Measurements from ENCODE around the gene GPR183. TPM values are rescaled to one million over a fixed set of nuclear protein-coding genes. Genes with fewer than 3 reads are reported as not detected.
"Not testable (repeated sequence)": the region's sequence is repeated elsewhere in the genome, so short reads cannot be mapped to it uniquely, and the experiment has no call there.

GPR183 gene
- total RNA-seq, 1 experiment from 2014 or later: 0.30 TPM

- DNase-seq (ENCODE audit: low read depth, low spot score) (no peak), ATAC-seq (no peak)
- Histone ChIP-seq H3K4me2 (ENCODE audit: low read length) (no peak overlapping the region), H3K9me2 (ENCODE audit: insufficient read depth) (no peaks in the 10 kb centered on the region), H3K27ac (ENCODE audit: low read depth, low read length) (no peak overlapping the region), H3K4me3 (replicated peaks in 1 of 2; ENCODE audit: low read depth in 1 of 2, low read length in 2 of 2) (no peak overlapping the region), H3K27me3 (ENCODE audit: insufficient read depth, low read length) (no peaks in the 10 kb centered on the region), H3K9me3 (ENCODE audit: control insufficient read depth in 1 of 2, insufficient read depth in 1 of 2, low read depth in 1 of 2, low read length in 2 of 2) (no peaks in the 10 kb centered on the region), H2AFZ (ENCODE audit: low read depth, low read length, poor library complexity, severe bottlenecking) (no peak overlapping the region), H3K79me2 (ENCODE audit: insufficient read depth, low read length) (peaks cover 18% of the 10 kb centered on the region; the same call in 1 of the 2 replicates), H3K36me3 (ENCODE audit: control insufficient read depth in 1 of 2, insufficient read depth in 2 of 2, low read length in 2 of 2) (peaks cover 0 to 3% of the 10 kb centered on the region in 2 experiments; a peak in 2 of 4 replicates), H3K4me1 (ENCODE audit: control insufficient read depth in 1 of 2, insufficient read depth in 2 of 2, low read length in 2 of 2) (no peaks in the 10 kb centered on the region), H3K9ac (ENCODE audit: low read length) (no peak overlapping the region), H4K20me1 (ENCODE audit: insufficient read depth) (peaks cover 4% of the 10 kb centered on the region)
- CTCF ChIA-PET: no interaction called here
- intact Hi-C loops (cut with micrococcal nuclease): no loop called here
- TF ChIP-seq POLR2A (IDR thresholded peaks at IDR 0.05; ENCODE audit: borderline replicate concordance, extremely low read depth, insufficient read depth, insufficient read length) (no peak), EGR1 (IDR thresholded peaks at IDR 0.05; ENCODE audit: low read depth) (no peak), FOSL1 (IDR thresholded peaks at IDR 0.05; ENCODE audit: low read depth) (no peak), YY1 (IDR thresholded peaks at IDR 0.05; ENCODE audit: extremely low read depth, insufficient replicate concordance, low read depth, low read length) (no peak), EZH2 (IDR thresholded peaks at IDR 0.05) (no peak), RAD21 (IDR thresholded peaks at IDR 0.05; ENCODE audit: low read depth) (no peak), CBX3 (IDR thresholded peaks at IDR 0.05; ENCODE audit: low read depth) (no peak), TCF7L2 (IDR thresholded peaks at IDR 0.05; ENCODE audit: borderline replicate concordance, extremely low read depth, insufficient read depth, insufficient read length) (no peak), CTCF (IDR thresholded peaks at IDR 0.05 in 2 of 3, conservative IDR thresholded peaks at IDR 0.05 in 1 of 3; ENCODE audit: borderline replicate concordance in 1 of 3, insufficient read depth in 1 of 3, low read depth in 2 of 3, low read length in 2 of 3) (no peak), CEBPB (IDR thresholded peaks at IDR 0.05; ENCODE audit: low read depth) (no peak), ZFX (IDR thresholded peaks at IDR 0.05) (no peak), ATF3 (IDR thresholded peaks at IDR 0.05) (no peak), SIN3A (IDR thresholded peaks at IDR 0.05; ENCODE audit: low read depth) (no peak), SRF (IDR thresholded peaks at IDR 0.05; ENCODE audit: low read depth) (no peak), JUND (IDR thresholded peaks at IDR 0.05) (no peak), ZNF274 (IDR thresholded peaks at IDR 0.05; ENCODE audit: low read depth, low read length) (no peak), EZH2phosphoT487 (IDR thresholded peaks at IDR 0.05; ENCODE audit: borderline replicate concordance) (no peak)
- RAD21 ChIA-PET (ENCODE audit: low non-redundant PET in 1 of 2, low total read pairs in 2 of 2, uncharacterized antibody in 2 of 2, unreplicated experiment in 2 of 2): no interaction called here
- BruUV-seq (replicated peaks): no TSS peak
- POLR2A ChIA-PET: no interaction called here
These were observed 56.0 kb downstream of the GPR183 start for GRCh38 chr13:99250982-99251825.

GRCh38 chr13:99249606-99250005, 57.6 kb downstream of the GPR183 start:
- H3K27me3 ChIP-seq (ENCODE audit: insufficient read depth, low read length); DNase-seq (ENCODE audit: low read depth, low spot score); H3K9me3 ChIP-seq (ENCODE audit: control insufficient read depth in 1 of 2, insufficient read depth in 1 of 2, low read depth in 1 of 2, low read length in 2 of 2); ATAC-seq; BruUV-seq (replicated peaks); RAD21 ChIA-PET (ENCODE audit: low non-redundant PET in 1 of 2, low total read pairs in 2 of 2, uncharacterized antibody in 2 of 2, unreplicated experiment in 2 of 2); H3K9ac ChIP-seq (ENCODE audit: low read length); H3K36me3 ChIP-seq (ENCODE audit: control insufficient read depth in 1 of 2, insufficient read depth in 2 of 2, low read length in 2 of 2); H3K4me1 ChIP-seq (ENCODE audit: control insufficient read depth in 1 of 2, insufficient read depth in 2 of 2, low read length in 2 of 2); H3K4me3 ChIP-seq (replicated peaks in 1 of 2; ENCODE audit: low read depth in 1 of 2, low read length in 2 of 2); POLR2A ChIA-PET; H4K20me1 ChIP-seq (ENCODE audit: insufficient read depth); intact Hi-C loops (cut with micrococcal nuclease); H2AFZ ChIP-seq (ENCODE audit: low read depth, low read length, poor library complexity, severe bottlenecking); CTCF ChIA-PET; H3K9me2 ChIP-seq (ENCODE audit: insufficient read depth); H3K4me2 ChIP-seq (ENCODE audit: low read length); H3K27ac ChIP-seq (ENCODE audit: low read depth, low read length): not testable (repeated sequence)
- peaks cover 18% of the 10 kb centered on the region; the same call in 1 of the 2 replicates for H3K79me2 ChIP-seq (ENCODE audit: insufficient read depth, low read length)

Measured in HCT116 (cell line).